Measurements from ENCODE around the gene USP10.

DNA sequence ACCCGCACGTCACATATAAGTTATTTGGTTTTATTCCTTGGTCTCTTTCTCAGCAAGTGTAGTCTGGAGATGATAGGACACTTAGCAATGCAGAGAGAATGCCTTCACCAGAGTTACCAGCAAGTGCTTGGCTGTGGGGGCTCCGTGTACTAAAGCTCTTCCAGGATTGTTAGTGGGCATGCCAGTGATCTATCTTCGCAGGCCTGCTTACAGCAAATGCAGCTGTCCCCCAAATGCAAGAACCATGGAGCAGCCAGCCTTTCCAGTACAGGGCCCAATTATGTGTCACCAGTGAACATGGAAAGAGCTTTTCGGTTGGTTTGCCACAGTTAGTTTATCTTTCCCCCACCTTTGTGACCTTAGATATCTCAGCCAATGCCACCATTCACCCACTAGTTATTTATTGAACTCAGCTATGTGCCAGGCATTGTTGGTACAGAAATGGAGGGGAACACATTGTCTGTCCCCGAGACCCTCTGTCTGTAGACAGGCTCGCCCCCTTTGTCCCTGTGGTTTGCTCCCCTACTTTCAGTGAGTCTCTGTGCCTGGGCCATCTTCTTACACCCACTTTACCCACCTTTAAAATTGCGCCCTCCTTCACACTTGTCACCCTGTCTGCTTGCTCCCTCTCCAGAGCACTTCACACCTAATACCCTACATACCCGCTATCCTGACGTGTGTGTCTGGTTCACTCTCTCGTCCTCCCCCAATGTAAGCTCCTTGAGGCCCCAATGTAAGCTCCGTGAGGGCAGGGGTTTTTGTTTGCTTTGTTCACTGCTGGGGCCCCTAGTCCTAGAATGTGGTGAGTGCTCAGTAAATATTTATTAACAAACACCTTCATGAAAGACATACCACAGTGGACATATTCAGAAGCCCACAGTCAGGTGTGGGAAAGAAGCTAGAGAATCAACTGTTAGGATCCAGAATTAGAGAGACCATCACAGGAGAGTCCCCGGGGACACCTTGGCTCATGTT is 13.3 kb downstream of the USP10 start:
- TF ChIP-seq POLR2AphosphoS5 (IDR thresholded peaks at IDR 0.05) (no peak), POLR2A (IDR thresholded peaks at IDR 0.05) (no peak), EP300 (IDR thresholded peaks at IDR 0.05) (no peak)
- TF ChIP-seq, protein P1, sequence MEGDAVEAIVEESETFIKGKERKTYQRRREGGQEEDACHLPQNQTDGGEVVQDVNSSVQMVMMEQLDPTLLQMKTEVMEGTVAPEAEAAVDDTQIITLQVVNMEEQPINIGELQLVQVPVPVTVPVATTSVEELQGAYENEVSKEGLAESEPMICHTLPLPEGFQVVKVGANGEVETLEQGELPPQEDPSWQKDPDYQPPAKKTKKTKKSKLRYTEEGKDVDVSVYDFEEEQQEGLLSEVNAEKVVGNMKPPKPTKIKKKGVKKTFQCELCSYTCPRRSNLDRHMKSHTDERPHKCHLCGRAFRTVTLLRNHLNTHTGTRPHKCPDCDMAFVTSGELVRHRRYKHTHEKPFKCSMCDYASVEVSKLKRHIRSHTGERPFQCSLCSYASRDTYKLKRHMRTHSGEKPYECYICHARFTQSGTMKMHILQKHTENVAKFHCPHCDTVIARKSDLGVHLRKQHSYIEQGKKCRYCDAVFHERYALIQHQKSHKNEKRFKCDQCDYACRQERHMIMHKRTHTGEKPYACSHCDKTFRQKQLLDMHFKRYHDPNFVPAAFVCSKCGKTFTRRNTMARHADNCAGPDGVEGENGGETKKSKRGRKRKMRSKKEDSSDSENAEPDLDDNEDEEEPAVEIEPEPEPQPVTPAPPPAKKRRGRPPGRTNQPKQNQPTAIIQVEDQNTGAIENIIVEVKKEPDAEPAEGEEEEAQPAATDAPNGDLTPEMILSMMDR (IDR thresholded peaks at IDR 0.05) = no peak
